GM12892 (cell line): ENCODE measurements around the gene OR6C74.

Experiments
- POLR2A ChIP-seq: IDR thresholded peaks from 2 replicates; pipeline ENCODE4 v1.6.1; 2011; ENCODE audit warnings: low read depth, low read length, control low read depth
- POLR2AphosphoS5 ChIP-seq: IDR thresholded peaks from 2 replicates; pipeline ENCODE4 v1.6.1; 2011; ENCODE audit warnings: low read depth, low read length, control low read depth

- no peak for TF ChIP-seq POLR2A
- no peak for TF ChIP-seq POLR2AphosphoS5
Observed at GRCh38 chr12:55227643-55228042, 16.8 kb upstream of the OR6C74 start.
